GM18870 (cell line): ENCODE data around the gene MPC1.
"Not testable (repeated sequence)": the region's sequence is repeated elsewhere in the genome, so short reads cannot be mapped to it uniquely, and the experiment has no call there.

Experiments
- ATAC-seq: cut with Tn5 transposase; IDR thresholded peaks from one replicate; pipeline ENCODE4 v1.9.1; 2021; ENCODE audit warnings: moderate library complexity; ENCODE audit not compliant: unreplicated experiment

MPC1 gene

DNA sequence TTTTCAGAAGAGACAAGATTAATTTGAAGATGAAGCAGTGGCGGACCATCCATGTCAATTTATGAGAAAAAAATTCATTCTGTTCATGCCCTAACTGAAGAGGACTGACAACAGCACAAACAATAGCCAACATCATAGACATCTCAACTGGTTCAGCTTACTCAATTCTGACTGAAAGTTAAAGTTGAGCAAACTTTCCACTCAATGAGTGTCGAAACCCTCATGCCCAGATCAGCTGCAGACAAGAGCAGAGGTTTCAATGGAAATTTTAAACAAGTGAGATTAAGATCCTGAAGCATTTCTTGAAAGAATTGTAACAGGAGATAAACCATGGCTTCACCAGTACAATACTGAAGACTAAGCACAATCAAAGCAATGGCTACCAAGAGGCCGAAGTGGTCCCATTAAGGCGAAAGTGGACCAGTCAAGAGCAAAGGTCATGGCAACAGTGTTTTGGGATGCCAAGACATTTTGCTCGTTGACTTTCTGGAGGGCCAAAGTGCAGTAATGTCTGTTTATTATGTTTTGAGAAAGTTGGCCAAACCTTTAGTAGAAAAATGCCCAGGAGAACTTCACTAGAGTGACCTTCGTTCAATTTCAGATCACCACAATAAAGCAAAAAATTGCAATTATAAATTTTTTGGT is 34.3 kb downstream of the MPC1 start:
- ATAC-seq = no peak

DNA sequence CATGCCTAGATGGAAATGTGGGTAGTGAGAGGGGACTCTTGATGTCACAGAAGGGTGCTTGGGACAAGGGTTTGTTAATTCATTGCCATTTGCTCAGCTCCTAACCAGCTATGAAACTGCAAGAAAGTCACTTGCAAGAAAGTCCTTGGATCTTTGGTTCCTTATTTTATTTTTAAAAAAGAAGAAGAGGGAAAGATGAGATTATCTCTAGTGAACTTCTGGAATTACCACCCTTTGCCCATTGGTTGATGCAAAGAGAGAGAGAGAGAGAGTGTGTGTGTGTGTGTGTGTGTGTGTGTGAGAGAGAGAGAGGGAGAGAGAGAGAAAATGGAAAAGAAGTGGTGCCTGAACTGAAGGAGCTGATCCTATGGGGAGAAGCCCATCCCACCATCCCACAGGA is 35.8 kb downstream of the MPC1 start:
- no peak for ATAC-seq

DNA sequence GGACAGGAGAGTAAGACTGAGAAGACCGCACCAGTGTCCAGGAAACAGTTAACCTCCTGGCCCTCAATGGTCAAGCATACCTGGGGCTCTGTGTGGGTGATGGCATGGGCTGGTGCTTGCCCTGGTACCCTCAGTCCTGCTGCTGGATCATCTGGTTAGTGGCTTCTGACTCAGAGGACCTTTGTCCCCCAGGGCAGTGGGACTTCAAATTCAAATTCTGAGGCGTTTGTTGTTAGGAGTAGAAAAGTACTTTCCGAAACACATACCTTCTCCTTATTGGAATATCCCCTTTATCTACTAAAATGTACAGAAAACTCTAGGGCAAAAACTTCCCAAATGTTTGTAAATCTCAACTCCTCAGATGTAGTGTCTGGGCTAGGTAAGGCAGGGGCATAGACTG is 36.3 kb downstream of the MPC1 start:
- ATAC-seq = no peak

DNA sequence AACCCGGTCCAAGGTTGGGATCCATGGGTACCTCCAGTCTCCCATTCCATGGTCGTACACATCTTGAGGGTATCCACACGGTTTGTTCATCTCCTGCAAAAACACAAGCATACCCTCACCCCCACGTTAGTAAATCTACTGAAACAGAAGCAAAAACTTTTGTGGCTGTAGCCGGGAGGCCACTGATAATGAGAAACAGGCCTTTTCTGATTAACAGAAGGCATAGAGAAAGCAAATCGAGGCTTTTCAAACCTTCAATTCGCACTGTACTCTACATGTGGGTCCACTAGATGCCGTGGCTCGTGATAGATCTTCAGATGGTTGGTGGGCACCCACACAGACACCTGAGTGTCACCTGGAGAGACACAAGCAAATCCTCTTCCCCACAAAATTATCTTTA is 37.1 kb downstream of the MPC1 start:
- not testable (repeated sequence) for ATAC-seq

DNA sequence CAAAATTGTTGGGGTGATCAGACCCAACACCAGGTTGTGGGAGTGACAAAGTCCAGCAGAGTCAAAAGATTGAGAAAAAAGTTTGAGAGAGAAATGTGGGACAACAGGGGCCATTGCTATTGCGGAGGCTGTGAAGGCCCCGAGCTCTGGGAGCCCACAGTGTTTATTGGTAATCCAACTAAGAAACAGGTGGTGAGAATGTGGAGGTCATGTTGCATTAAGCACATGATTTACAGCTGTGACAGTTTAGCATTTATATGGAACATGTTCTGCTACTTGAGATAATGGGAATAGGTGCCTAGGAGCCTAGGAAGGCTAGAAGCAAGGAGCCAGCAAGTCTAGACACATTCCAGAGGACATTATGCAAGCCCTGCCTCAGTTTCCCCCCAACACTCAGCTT is 37.8 kb downstream of the MPC1 start:
- ATAC-seq = not testable (repeated sequence)

DNA sequence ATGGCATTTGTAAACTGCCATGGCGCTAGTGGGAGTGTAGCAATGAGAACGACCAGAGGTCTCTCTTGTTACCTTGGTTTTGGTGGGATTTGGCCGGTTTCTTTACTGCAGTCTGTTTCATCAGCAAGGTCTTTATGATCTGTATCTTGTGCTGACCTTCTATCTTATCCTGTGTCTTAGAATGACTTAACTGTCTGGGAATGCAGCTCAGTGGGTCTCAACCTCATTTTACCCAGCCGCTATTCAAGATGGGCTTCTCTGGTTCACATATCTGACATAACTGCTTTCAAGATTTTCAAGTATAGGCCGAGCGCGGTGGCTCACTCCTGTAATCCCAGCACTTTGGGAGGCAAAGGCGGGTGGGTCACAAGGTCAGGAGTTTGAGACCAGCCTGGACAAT is 38.5 kb downstream of the MPC1 start:
- no peak for ATAC-seq

DNA sequence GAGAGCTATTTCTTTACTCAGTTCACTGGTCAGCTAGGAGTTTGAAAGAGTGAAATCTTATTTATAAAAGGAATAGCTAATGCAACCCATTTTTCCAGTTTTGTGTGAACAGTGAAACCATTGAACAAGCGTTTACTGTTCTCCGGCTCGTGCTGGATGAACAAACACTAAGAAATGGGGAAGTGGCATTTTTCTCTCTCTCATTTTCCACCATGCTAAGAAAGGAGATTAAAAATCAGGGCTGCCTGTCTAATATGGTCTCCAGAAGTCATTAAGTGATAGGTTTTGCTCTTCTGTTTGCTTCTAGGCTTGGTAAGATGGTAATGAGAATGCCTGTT is 39.6 kb downstream of the MPC1 start:
- ATAC-seq = peak; percentile 37

DNA sequence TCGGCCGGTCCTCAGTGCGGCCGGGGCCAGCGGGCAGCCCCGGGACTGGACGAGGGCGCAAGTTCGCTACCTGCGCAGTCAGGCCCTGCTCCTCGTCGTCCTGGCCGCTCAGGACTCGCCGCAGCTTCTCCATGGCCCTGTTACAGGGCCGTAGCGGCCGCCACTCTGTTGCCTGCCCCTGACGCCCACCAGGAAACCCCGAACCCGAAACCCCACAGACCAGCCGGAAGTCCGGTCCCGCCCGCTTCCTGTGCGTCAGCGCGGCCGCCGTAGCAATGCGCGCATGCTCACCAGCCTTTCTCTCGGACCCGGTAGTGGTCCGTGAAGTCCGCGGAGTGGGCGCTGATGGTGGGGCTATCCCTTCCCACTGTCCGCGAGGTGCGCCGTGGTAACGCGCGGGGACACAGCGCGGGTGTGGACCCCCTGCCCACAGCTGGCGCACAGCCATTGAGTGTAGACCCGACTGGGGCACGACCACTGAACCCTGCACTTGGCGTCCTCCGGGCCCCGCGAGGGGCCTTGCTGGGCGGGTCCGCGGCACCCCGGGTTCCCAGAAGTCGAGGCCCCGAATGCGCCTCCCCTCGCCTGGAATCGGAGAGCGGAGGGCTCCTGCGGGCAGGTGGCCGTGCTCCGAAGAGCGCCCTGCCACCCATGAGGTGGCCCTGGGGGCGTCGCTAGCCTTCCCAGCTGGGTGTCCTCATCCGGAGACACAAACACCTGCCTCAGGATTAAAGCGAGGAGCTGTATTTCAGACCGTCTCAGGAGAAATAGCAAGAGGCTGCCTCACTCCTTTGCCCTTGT is 40.2 kb downstream of the MPC1 start, which contains the start of gene SFT2D1:
SFT2D1 (minus strand) TSS at position 197 of the 801 bp plus-strand sequence; CDS start at position 133, 64 bp downstream.
- peak; percentile 85 for ATAC-seq

DNA sequence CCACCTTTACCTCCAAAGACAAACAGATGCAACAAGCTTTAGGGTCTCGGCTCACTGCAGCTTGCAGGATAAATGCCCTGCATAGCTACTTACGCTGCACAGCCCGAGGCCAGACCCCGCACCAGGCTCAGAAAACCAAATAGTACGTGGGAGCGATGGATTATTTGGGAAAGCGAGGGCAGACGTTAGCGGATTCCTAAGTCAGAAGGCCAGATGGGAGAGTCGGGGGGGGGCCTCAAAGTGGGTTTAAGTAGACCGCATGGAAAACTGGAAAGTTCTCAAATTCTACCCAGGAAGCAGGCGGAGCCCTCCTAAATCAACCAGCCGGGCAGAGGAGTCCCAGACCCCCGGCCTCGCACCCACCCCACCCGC is 40.8 kb downstream of the MPC1 start:
- no peak for ATAC-seq

DNA sequence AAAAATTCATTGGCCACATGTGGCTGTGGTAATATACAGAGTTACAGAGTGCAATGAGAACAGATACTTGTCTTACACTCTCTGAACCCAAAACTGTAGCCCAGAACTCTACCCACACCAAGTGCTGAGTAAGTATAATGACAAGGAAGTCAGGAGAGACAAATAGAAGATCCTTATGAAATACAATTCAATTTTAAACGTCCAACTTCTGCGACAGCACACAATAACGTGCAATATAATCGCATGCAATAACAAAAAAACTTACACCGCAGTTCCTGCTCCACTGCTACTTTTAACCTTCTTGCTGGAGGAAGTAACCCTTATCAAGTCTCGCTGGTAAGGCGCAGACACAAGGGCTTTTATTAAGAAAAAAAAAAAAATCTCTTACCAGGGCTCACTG is 41.3 kb downstream of the MPC1 start:
- ATAC-seq = no peak

DNA sequence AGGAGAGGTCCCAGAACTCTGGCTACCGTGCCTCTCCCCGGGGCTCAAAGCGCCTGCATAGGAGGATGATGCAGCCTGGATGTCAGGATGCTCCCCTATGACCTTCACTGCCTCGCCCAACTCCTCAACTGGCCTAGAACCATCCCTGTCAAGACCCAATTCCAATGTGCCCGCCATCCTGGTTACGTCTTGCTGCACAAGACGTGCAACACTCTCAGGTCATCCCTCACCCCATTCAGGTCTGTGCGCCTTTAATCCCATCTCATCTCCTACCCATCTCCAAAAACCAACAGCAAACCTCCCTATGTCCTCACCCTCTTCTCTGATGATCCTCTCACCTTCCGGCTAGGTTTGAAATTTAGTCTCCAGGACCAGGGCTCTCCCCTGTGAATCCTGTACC is 43.9 kb downstream of the MPC1 start:
- ATAC-seq = no peak

DNA sequence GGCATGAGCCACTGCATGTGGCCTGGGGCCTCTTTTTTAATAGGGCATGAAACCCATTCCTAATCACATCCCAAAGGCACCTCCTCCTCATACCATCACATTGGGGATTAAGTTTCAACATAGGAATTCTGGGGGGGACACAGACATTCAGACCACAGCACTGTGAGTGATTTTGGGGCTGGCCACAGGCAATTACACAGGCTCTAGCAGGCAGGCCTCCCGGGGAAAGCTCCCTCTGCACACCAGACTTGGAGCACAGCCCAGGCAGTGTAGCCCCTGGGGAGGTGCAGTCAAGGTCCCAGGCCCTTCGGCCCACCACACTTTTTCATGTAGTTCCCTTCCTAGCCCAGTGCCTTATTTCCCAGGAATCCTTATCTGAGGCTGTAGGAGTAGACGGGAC is 45.9 kb downstream of the MPC1 start:
- no peak for ATAC-seq

DNA sequence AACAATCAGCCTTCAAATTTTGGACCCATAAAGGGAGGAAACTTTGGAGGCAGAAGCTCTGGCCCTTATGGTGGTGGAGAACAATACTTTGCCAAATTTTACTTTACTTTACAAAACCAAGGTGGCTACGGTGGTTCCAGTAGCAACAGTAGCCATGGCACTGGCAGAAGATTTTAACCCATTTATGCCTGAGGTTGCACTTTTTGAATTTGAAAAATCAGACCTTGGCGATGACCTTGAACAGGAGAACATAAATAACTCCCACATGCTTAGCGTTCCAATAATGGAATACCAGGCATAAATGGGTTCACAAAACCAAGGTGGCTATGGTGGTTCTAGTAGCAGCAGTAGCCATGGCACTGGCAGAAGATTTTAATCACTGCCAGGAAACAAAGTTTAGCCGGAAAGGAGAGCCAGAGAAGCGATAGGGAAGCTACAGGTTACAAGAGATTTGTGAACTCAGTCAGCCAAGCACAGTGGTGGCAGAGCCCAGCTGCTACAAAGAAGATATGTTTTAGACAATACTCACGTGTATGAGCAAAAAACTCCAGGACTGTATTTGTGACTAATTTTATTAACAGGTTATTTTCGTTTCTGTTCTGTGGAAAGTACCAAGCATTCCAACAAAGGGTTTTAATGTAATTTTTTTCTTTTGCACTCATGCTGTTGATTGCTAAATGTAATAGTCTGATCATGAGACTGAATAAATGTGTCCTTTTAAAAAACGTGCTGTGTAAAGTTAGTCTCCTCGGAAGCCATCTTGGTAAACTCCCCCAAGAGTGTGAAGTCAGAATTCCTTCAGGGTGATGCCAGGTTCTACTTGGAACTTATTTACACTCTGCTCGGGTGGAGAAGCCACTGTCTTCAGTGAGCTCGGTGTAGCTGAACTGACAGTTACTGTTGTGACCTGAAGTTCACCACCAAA is 47.1 kb downstream of the MPC1 start:
- peak; percentile 46 for ATAC-seq

DNA sequence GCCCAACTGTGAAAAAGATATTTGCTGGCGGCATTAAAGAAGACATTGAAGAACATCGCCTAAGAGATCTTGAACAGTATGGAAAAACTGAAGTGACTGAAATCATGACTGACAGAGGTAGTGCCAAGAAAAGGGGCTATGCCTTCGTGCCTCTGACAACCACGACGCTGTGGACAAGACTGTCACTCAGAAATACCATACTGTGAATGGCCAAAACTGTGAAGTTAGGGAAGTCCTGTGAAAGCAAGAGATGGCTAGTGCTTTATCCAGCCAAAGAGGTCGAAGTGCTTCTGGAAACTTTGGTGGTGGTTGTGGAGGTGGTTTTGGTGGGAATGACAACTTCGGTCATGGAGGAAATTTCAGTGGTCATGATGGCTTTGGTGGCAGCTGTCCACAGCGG is 47.9 kb downstream of the MPC1 start:
- ATAC-seq = no peak

DNA sequence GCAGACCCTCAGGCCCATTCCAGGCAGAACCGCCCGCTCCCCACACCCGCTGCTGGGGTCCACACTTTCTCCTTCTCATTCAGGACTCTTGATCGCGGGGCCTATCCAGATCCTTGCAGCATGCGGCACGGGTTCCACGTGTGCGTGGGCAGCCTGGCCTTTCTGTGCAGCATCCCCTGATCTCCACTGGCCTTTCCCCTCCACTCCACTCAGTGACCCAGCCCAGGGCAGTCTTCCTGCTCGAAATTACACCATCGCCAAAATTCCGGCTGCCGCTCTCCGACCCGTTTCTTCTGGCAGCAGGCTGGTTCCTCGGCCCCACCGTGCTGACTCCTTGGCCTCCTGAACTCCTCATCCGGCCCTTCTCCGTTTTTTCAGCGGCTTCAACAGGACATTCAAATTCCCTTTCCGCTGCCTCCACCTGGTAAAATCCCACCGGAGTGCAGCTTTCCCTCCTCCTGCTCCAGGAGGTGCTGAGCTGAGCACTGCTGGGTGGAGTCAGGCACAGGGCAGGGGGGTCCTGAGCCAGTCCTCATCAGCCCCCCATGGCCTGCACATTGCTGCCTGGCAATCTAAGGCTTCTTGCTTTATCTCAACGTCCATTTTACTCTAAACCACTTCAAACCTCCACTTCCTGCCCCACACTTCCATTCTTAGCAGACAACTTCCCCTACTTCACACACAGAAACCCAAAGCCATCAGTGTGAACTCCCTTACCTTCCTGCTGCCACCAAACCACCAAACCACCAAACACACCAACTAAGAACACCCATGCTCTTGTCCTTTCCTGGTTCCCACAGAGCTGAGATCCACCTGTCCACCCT is 49.4 kb downstream of the MPC1 start:
- peak; percentile 84 for ATAC-seq

DNA sequence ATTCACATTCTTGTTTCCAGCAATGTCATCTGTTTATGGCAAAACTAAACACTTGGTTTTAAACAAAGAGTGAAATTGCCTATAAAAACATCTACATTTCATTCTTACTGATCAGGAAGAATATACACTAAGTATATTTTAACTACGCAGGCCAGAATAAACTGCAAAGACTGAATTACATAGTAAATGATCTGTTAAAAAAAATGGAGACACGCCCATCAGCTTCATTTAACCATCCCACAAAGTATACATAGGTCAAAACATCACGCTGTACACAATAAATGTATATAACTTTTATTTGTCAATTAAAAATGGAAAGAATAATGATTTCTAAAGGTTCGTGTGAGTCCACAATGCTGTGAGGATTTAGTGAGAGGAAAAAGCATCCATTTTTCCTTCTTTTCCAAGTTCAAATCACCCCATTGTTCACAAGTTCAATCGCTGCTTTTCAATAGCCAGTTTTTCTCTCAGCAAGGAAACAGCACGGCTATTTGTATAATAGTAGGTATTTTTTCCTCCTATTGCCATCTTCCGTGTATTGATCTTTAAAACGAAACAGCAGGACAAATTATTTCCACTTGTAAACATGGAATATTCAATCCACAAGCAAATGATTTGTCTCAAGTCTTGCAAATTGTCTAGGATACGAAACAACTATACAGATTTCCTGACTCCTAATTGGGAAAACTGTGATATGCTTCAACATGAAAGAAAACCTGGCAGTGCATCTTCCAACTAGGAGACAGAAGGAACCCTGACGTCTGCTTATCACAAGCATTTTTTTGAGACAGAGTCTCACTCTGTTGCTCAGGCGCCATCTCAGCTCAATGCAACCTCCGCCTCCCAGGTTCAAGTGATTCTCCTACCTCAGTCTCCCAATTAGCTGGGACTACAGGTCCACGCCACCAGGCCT is 51.0 kb downstream of the MPC1 start:
- ATAC-seq = no peak

DNA sequence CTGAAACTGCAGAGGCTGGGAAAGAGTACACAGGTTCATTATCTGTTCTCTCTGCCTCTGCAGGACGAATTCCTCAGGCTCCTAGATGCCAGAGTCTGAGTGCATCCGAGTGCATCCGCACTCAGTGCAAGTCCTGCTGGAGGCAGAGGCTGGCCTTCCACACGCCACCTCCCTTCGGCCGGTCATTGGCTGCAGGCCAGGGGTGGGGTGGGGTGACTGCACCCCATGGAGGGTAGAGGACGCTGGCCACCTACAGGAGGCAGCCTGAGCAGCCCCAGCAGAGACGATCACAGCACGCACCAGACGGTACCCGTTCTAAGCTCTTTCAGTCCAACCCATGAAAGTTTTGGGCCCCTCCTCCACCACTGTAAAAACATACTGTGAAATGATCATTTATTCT is 52.1 kb downstream of the MPC1 start:
- ATAC-seq = no peak

DNA sequence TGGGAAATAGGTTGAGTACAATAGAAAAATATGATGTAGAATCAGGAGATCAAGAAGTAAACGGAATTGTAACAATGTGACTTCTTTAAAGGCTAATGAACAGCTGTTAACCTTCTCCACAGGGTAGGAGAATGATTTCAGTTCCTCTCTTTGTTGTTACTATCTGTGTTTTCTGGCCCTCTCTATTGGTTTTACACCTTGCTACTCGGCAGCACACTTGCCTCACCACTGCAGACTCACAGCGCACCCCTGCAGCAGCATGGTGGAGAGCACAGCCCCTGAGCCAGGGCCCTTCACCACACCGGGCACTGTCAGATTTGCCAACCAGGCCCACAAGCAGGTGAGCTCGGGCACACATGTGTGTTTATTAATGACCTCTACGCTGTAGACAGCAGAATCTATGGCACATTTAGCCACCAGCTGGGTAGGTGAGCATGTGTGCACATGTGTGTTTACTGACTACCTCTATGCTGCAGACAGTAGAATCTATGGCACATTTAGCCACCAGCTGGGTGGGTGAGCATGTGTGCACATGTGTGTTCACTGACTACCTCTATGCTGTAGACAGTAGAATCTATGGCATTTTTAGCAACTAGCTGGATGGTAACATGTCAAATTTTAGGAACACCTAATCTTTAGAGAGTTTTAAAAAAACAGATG is 57.2 kb downstream of the MPC1 start:
- peak; percentile 69 for ATAC-seq

DNA sequence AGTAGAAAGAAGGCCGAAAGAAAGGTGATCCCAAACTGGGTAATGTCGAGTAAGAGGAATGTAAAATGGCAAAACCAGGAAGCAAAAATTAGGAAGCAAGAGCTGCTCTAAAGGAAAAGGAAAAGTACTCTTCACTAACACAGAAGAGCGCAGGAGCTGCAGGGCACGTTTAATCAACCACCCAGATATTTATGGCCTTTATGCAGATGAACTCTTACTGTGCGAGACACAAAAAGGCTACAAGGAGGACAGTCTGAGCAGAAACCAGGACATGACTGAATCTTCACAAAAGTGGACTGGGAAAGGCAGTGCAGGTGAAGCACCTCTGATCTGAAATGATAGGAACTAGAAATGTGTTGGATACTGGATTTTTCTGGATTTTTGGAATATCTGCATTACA is 59.3 kb downstream of the MPC1 start:
- ATAC-seq = no peak
